ENCODE results near the gene RAP2B.
"Not testable (repeated sequence)": the region's sequence is repeated elsewhere in the genome, so short reads cannot be mapped to it uniquely, and the experiment has no call there.

RAP2B gene

GRCh38 chr3:153193786-153194476 lies 31.9 kb downstream of the RAP2B start:
- DNase-seq (ENCODE audit: low read depth, low spot score): not testable (repeated sequence)

DNA sequence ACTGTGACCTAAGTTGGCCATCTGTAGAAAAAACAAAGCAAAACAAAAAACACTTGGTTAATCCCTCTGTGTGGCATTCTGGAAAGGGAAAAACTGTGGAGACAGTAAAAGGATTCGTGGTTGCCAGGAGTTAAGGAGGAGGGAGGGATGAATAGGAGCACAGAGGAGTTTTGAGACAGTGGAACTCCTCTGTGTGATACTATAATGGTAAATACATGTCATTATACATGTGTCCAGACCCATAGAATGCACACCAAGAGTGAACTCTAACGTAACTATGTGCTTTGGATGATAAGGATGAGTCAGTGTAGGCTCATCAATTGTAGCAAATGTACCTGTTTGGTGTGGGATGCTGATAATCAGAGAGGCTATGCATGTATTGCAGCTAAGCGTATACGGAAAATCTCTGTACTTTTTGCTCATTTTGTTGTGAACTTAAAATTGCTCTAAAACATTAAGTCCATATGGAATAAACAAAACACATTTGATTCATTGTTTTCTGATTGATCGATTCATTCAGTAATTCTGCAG lies 33.4 kb downstream of the RAP2B start:
- no peak for DNase-seq (ENCODE audit: low read depth, low spot score)

DNA sequence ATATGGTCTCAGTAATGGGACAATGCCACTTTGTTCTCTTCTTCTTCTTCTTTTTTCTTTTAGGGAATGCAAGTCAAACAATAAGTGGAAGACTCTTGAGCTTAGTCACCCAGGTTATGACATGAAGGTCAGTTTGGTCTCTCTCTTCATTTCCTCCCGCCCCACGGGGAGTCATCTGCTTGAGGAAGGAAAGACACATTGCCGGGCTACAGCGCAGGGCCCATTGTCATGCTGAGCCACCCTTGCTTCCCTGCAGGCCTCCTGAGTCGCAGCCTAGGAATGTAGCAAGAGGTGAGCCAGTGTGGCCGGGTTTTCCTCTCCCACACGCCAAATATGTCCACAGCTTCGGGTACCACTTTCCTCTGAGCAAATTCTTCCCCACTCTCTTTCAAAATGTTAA lies 47.6 kb downstream of the RAP2B start:
- no peak for DNase-seq (ENCODE audit: low read depth, low spot score)

GRCh38 chr3:153210146-153210545 lies 48.1 kb downstream of the RAP2B start:
- no peak for DNase-seq (ENCODE audit: low read depth, low spot score)

DNA sequence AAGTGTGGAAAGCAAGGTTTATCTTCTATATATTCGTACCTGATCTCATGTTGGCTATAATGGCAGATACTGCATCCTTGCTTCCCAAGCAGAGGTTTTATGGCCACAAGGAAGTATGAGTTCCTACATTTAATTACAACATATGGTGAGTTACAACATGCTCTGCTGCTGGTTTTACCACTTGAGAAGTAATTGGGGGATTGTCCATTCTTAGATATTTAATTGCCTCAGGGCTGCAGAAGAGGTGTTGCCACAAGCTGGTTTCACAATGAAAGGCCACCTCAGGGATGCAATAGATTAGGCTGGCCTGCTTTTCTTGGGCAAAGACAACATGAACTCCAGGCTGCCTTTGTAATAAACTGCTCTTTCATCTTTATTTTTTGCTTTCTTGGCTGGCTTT lies 48.6 kb downstream of the RAP2B start:
- no peak for DNase-seq (ENCODE audit: low read depth, low spot score)

DNA sequence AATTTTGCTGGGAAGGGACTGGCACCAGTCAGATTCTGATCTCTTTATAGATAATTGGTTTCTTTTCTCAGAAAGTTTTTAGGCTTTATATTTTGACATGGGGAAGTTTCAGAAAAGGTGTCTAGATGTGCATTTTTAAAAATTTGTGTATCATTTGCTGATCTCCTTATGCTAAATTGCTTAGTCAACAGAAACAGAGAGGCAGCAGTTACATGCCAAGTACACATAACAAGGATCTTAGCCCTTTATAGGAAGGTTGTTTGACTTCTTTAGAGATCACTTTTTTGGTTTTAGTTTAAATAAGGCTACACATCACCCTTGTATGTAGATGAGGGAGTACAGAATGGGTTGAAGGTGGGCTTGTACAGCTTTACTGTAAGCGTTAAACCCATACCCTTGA lies 53.5 kb downstream of the RAP2B start:
- DNase-seq (ENCODE audit: low read depth, low spot score): no peak

DNA sequence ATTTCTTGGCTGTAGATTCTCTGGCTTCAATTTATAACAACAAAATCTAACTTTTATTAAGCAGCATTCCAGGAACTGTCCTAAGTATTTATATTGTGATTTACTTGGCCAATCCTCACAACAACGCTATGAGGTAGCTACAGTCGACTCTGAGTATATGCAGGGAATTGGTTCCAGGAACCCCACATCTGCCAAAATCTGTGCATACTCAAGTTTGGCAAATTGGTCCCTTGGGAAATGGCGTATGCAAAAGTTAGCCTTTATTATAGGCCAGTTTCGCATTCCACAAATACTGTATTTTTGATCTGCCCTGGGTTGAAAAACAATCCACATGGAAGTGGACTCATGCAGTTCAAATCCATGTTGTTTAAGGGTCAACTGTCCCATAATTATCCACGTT lies 53.9 kb downstream of the RAP2B start:
- DNase-seq (ENCODE audit: low read depth, low spot score): no peak

- DNase-seq (ENCODE audit: low read depth, low spot score): no peak
Observed at GRCh38 chr3:153216928-153217327, 54.9 kb downstream of the RAP2B start.

DNA sequence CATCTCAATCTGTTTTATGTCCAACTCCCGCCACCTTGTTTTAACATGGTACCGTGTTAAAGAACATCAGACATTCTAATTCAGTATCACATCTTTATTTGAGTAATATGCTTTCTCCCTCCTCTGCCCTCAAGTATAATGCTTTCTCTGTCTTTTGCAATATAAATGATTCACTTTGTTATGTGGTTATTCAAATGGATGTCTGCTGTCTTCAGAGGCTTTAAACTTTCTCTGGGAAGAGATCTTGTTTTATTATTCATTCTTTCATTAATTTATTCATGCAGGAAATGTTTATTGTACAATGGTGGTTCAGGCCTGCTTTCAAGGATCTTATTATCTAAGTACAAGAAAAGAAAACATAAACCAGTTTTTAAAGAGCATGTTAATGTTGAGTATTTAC lies 57.1 kb downstream of the RAP2B start:
- no peak for DNase-seq (ENCODE audit: low read depth, low spot score)

Data from brain pericyte (primary cell).